HCT116 (cell line): ENCODE measurements around the gene CENPE. TPM values are rescaled to one million over a fixed set of nuclear protein-coding genes. Genes with fewer than 3 reads are reported as not detected.

Source experiments
- ATAC-seq: fragments of 200-7000 bp; cut with Tn5 transposase; 2 replicates; pipeline ENCODE4 v1.9.1; 2020; ENCODE audit warnings: mild to moderate bottlenecking, moderate library complexity
- BruUV-seq: library from RNA; stranded (reverse); fragments of 400-500 nt; replicated peaks from 2 replicates; lab custom pipeline; 2021; lab: Mats Ljungman, UMichigan
- CTCF ChIA-PET: fragments of 300-600 bp; sonication (Branson Sonifier 250); formaldehyde crosslinking; loops from one replicate; lab custom pipeline; 2021; ENCODE audit warnings: antibody characterized with exemption; lab: Charles Lee
- POLR2A ChIA-PET: fragments of 300-600, 350-600 bp; sonication (Branson Sonifier 250); formaldehyde crosslinking; loops from one replicate; lab custom pipeline; 2021; ENCODE audit warnings: antibody characterized with exemption; lab: Charles Lee
- RAD21 ChIA-PET, 2 experiments: fragments of 300-600 bp; sonication (Branson Sonifier 250); formaldehyde crosslinking; loops; one replicate each; lab custom pipeline; 2023; ENCODE audit warnings: low total read pairs in 2 of 2; ENCODE audit not compliant: uncharacterized antibody in 2 of 2, unreplicated experiment in 2 of 2, low non-redundant PET in 1 of 2; lab: Charles Lee
- DNase-seq: peaks from one replicate; pipeline ENCODE4 v3.0.0-alpha.2; 2010; ENCODE audit warnings: low read depth, low spot score
- H2AFZ ChIP-seq: fragments of 200-600 bp; shearing (Covaris generic), sonication (generic); 2 replicates; pipeline ENCODE4 v1.6.1; 2017; ENCODE audit warnings: low read depth, mixed run types, mixed read lengths, antibody characterized with exemption, low read length; ENCODE audit not compliant: poor library complexity, severe bottlenecking
- H3K27ac ChIP-seq: 2 replicates; pipeline ENCODE4 v1.5.1; 2012; ENCODE audit warnings: low read depth, low read length
- H3K27me3 ChIP-seq: fragments of 200-600 bp; sonication (generic); 2 replicates; pipeline ENCODE4 v1.6.1; 2016; ENCODE audit warnings: mixed run types, low read length, mixed read lengths; ENCODE audit not compliant: insufficient read depth
- H3K36me3 ChIP-seq, 2 experiments: fragments of 200-500 bp in 1 of 2; fragments of 200-600 bp in 1 of 2; sonication (Bioruptor generic) in 1 of 2; sonication (generic) in 1 of 2; 2 replicates each; pipeline versions ENCODE4 v1.5.1 to v1.6.1; 2014 to 2016; ENCODE audit warnings: low read length in 2 of 2, inconsistent platforms in 1 of 2, mixed read lengths in 1 of 2, mixed run types in 1 of 2; ENCODE audit not compliant: insufficient read depth in 2 of 2, control insufficient read depth in 1 of 2
- H3K4me1 ChIP-seq, 2 experiments: fragments of 200-600 bp in 1 of 2; sonication (generic) in 1 of 2; 2 replicates each; pipeline versions ENCODE4 v1.5.1 to v1.6.1; 2012 to 2017; ENCODE audit warnings: low read length in 2 of 2, inconsistent platforms in 1 of 2, mild to moderate bottlenecking in 1 of 2, mixed read lengths in 1 of 2, mixed run types in 1 of 2, moderate library complexity in 1 of 2; ENCODE audit not compliant: insufficient read depth in 2 of 2, control insufficient read depth in 1 of 2
- H3K4me2 ChIP-seq: fragments of 200-600 bp; sonication (generic); 2 replicates; pipeline ENCODE4 v1.6.1; 2017; ENCODE audit warnings: mixed run types, low read length, mixed read lengths
- H3K4me3 ChIP-seq, 2 experiments: fragments of 200-600 bp in 1 of 2; sonication (generic) in 1 of 2; replicated peaks in 1 of 2; 2 replicates each; pipeline ENCODE4 v1.5.1; 2011 to 2016; ENCODE audit warnings: low read length in 2 of 2, control low read depth in 1 of 2, low read depth in 1 of 2, mild to moderate bottlenecking in 1 of 2, mixed read lengths in 1 of 2, mixed run types in 1 of 2
- H3K79me2 ChIP-seq: fragments of 200-600 bp; sonication (generic); 2 replicates; pipeline ENCODE4 v1.6.1; 2017; ENCODE audit warnings: mild to moderate bottlenecking, mixed run types, low read length, moderate library complexity, mixed read lengths; ENCODE audit not compliant: insufficient read depth
- H3K9ac ChIP-seq: fragments of 200-600 bp; sonication (generic); 2 replicates; pipeline ENCODE4 v1.6.1; 2016; ENCODE audit warnings: low read length, mixed read lengths
- H3K9me2 ChIP-seq: fragments of 200-600 bp; sonication (generic), shearing (Covaris generic); 2 replicates; pipeline ENCODE4 v1.6.1; 2017; ENCODE audit warnings: mixed run types, mild to moderate bottlenecking, moderate library complexity; ENCODE audit not compliant: insufficient read depth
- H3K9me3 ChIP-seq, 2 experiments: fragments of 200-500 bp in 1 of 2; fragments of 200-600 bp in 1 of 2; sonication (Bioruptor generic) in 1 of 2; sonication (generic) in 1 of 2; 2 replicates each; pipeline ENCODE4 v1.6.1; 2014 to 2017; ENCODE audit warnings: low read length in 2 of 2, mixed read lengths in 2 of 2, inconsistent platforms in 1 of 2, low read depth in 1 of 2, mild to moderate bottlenecking in 1 of 2, mixed run types in 1 of 2, moderate library complexity in 1 of 2; ENCODE audit not compliant: control insufficient read depth in 1 of 2, insufficient read depth in 1 of 2
- H4K20me1 ChIP-seq: fragments of 200-600 bp; sonication (generic), shearing (Covaris generic); 2 replicates; pipeline ENCODE4 v1.6.1; 2017; ENCODE audit warnings: mixed run types, mild to moderate bottlenecking, moderate library complexity; ENCODE audit not compliant: insufficient read depth
- EZH2phosphoT487 ChIP-seq: fragments of 200-600 bp; IDR thresholded peaks from 2 replicates; pipeline ENCODE4 v1.6.1; 2018; ENCODE audit warnings: antibody characterized with exemption, borderline replicate concordance
- JUND ChIP-seq: IDR thresholded peaks from 2 replicates; pipeline ENCODE4 v1.6.1; 2012
- SIN3A ChIP-seq: IDR thresholded peaks from 2 replicates; pipeline ENCODE4 v1.6.1; 2012; ENCODE audit warnings: low read depth
- intact Hi-C: fragments of 100-400 bp; cut with micrococcal nuclease; formaldehyde crosslinking; loops from 2 replicates; pipeline ENCODE4 v1.10.0; 2022
- total RNA-seq: library from RNA; stranded (reverse); gene quantifications from one replicate; pipeline ENCODE4 v1.2.1, GENCODE V29; 2021; ENCODE audit not compliant: unreplicated experiment
- TF ChIP-seq, protein P1 (sequence below): IDR thresholded peaks from 2 replicates; pipeline ENCODE4 v1.6.1; 2012; ENCODE audit warnings: low read depth
- TF ChIP-seq, protein P2 (sequence below): IDR thresholded peaks from 2 replicates; pipeline ENCODE4 v1.6.1; 2012
- TF ChIP-seq, protein P3 (sequence below): IDR thresholded peaks from 2 replicates; pipeline ENCODE4 v1.6.1; 2012
- TF ChIP-seq, protein P4 (sequence below), 3 experiments: fragments of 200-600 bp in 1 of 3; sonication (generic) in 1 of 3; IDR thresholded peaks in 2 of 3; conservative IDR thresholded peaks in 1 of 3; 2 replicates each; pipeline ENCODE4 v1.5.1; 2012 to 2017; ENCODE audit warnings: low read depth in 2 of 3, low read length in 2 of 3, antibody characterized with exemption in 1 of 3, borderline replicate concordance in 1 of 3, control low read depth in 1 of 3, mild to moderate bottlenecking in 1 of 3, mixed read lengths in 1 of 3, mixed run types in 1 of 3, moderate library complexity in 1 of 3; ENCODE audit not compliant: insufficient read depth in 1 of 3

CENPE gene
- total RNA-seq, 1 experiment from 2014 or later: 31.3 TPM

DNA sequence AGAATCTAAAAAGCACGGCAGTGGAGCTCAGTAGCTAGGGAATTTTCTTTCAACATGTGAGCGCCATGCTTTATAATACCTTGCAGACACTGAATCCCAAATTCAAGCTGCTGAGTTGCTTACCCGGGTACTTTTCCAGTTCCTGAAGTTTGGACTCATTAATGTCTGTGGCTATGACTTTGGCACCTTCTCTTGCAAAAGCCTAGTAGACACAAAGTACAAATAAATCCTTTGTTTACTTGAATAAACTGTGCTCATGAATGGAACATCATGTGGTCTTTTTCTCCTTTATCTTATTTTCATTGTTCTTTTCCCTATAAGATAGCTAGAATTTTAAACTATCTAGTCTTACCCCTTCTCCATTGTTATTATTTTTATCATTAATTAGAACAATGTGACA lies 103.1 kb downstream of the CENPE start (continued):
- TF ChIP-seq, protein P1, sequence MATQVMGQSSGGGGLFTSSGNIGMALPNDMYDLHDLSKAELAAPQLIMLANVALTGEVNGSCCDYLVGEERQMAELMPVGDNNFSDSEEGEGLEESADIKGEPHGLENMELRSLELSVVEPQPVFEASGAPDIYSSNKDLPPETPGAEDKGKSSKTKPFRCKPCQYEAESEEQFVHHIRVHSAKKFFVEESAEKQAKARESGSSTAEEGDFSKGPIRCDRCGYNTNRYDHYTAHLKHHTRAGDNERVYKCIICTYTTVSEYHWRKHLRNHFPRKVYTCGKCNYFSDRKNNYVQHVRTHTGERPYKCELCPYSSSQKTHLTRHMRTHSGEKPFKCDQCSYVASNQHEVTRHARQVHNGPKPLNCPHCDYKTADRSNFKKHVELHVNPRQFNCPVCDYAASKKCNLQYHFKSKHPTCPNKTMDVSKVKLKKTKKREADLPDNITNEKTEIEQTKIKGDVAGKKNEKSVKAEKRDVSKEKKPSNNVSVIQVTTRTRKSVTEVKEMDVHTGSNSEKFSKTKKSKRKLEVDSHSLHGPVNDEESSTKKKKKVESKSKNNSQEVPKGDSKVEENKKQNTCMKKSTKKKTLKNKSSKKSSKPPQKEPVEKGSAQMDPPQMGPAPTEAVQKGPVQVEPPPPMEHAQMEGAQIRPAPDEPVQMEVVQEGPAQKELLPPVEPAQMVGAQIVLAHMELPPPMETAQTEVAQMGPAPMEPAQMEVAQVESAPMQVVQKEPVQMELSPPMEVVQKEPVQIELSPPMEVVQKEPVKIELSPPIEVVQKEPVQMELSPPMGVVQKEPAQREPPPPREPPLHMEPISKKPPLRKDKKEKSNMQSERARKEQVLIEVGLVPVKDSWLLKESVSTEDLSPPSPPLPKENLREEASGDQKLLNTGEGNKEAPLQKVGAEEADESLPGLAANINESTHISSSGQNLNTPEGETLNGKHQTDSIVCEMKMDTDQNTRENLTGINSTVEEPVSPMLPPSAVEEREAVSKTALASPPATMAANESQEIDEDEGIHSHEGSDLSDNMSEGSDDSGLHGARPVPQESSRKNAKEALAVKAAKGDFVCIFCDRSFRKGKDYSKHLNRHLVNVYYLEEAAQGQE: no peak
- TF ChIP-seq JUND (no peak), EZH2phosphoT487 (no peak), SIN3A (no peak)
- TF ChIP-seq, all 23 proteins: peak for 0

DNA sequence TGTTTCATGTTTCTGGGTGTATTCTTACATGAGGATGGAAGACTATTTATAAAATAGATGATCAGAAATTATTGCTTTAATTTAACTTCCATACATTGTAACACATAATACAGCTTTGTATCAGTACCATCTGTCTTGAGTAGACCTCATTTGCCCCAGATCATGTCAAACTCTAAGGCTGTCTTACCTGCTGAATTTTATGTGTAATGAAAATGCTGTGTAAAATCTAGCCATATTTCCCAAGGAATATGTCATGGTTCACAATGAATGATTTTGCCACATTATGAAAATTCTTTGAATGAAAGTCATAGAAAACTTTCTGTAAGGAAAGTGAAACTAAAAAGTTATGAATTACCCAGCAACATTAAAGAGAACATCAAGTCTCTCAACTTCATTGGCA lies 105.9 kb downstream of the CENPE start:
- intact Hi-C loops: loop anchor here (5.0 to 10.0 kb wide), 3 partner anchors 60 to 640 kb away; partner anchors contain the start of gene UBE2D3
- no peak for DNase-seq
- Histone ChIP-seq H4K20me1 (no peaks in the 10 kb centered on the region), H3K9me2 (no peaks in the 10 kb centered on the region), H3K9ac (no peak overlapping the region), H3K4me2 (no peak overlapping the region), H3K4me3 (no peak overlapping the region), H2AFZ (no peak overlapping the region), H3K27me3 (no peaks in the 10 kb centered on the region), H3K4me1 (no peaks in the 10 kb centered on the region), H3K79me2 (no peaks in the 10 kb centered on the region), H3K36me3 (no peaks in the 10 kb centered on the region), H3K27ac (no peak overlapping the region), H3K9me3 (no peaks in the 10 kb centered on the region)
- CTCF ChIA-PET: interaction anchor here (1.7 to 2.3 kb wide), 2 partner anchors 472 to 661 kb away, joined by 14 to 22 read pairs; no protein-coding TSS in a partner anchor
- POLR2A ChIA-PET: no interaction called here
- RAD21 ChIA-PET: no interaction called here
- TF ChIP-seq, protein P2, sequence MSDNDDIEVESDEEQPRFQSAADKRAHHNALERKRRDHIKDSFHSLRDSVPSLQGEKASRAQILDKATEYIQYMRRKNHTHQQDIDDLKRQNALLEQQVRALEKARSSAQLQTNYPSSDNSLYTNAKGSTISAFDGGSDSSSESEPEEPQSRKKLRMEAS: no peak
- no peak for TF ChIP-seq SIN3A
- TF ChIP-seq, protein P3, sequence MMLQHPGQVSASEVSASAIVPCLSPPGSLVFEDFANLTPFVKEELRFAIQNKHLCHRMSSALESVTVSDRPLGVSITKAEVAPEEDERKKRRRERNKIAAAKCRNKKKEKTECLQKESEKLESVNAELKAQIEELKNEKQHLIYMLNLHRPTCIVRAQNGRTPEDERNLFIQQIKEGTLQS: no peak
- no peak for TF ChIP-seq JUND
- TF ChIP-seq, protein P4, sequence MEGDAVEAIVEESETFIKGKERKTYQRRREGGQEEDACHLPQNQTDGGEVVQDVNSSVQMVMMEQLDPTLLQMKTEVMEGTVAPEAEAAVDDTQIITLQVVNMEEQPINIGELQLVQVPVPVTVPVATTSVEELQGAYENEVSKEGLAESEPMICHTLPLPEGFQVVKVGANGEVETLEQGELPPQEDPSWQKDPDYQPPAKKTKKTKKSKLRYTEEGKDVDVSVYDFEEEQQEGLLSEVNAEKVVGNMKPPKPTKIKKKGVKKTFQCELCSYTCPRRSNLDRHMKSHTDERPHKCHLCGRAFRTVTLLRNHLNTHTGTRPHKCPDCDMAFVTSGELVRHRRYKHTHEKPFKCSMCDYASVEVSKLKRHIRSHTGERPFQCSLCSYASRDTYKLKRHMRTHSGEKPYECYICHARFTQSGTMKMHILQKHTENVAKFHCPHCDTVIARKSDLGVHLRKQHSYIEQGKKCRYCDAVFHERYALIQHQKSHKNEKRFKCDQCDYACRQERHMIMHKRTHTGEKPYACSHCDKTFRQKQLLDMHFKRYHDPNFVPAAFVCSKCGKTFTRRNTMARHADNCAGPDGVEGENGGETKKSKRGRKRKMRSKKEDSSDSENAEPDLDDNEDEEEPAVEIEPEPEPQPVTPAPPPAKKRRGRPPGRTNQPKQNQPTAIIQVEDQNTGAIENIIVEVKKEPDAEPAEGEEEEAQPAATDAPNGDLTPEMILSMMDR (IDR thresholded peaks at IDR 0.05 in 2 of 3, conservative IDR thresholded peaks at IDR 0.05 in 1 of 3; ENCODE audit: borderline replicate concordance in 1 of 3, insufficient read depth in 1 of 3, low read depth in 2 of 3, low read length in 2 of 3): no peak
- no peak for ATAC-seq
- no TSS peak for BruUV-seq
